NK-92 (cell line): ENCODE data around the gene APOH.
"Not testable (repeated sequence)": the region's sequence is repeated elsewhere in the genome, so short reads cannot be mapped to it uniquely, and the experiment has no call there.

Experiments
- DNase-seq: peaks from one replicate; lab custom pipeline; 2025; ENCODE audit not compliant: unreplicated experiment; lab: John Stamatoyannopoulos, UW

APOH gene

DNA sequence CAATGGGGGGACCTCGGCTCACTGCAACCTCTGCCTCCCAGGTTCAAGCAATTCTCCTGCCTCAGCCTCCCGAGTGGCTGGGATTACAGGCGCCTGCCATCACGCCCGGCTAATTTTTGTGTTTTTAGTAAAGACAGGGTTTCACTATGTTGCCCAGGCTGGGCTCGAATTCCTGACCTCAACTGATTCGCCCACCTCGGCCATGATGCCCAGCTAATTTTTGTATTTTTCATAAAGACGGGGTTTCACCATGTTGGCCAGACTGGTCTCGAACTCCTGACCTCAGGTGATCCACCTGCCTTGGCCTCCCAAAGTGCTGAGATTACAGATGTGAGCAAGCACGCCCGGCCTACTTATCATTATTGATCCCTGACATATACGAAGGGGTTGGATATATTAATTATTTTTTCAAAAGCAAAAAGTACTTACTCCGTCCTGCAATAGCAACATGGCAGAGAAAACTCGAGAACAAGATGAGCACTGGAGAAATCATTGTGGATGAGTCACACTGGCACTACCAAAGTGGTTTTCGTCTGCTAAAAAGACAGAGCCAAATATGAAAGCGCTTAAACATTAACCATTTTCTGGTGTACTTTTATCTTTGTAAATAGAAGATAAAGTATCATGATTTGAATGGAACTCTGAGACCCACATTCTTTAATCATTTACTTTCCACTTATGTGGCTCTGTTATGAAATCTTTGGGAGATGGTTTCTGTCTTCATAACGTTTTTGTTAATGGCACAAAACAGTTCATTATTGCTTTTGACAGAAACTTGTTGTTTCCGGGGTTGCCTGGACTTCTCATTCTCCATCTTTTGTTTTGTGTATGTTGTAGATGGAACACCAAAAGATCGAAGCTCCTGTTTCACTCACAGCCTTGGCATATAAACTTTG, at the start of gene APOH:
TSS of gene APOH (minus strand) at position 529 of the 896 bp plus-strand sequence. CDS start at position 493, 36 bp downstream.
- no peak for DNase-seq

DNA sequence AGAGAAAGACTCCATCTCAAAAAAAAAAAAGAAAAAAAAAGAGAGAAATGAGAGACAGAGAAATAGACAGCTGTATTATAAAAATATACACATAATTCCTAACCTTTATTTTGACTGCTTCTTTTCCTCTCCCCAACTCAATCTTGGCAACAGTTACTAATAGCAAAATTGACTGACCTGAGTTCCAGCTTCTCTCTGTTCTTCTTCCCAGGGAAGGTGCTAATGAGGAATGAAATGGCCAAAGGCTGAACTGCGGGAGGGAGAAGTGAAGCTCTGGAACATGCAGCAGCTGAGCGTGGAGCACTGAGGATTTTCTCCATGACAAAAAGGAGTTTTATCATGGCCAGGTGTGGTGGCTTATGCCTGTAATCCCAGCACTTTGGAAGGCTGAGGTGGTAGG, 48.0 kb upstream of the APOH start:
- no peak for DNase-seq

- no peak for DNase-seq
These were observed 47.2 kb upstream of the APOH start for GRCh38 chr17:66276328-66276937.

GRCh38 chr17:66275651-66276050, 46.4 kb upstream of the APOH start:
- DNase-seq = no peak

DNA sequence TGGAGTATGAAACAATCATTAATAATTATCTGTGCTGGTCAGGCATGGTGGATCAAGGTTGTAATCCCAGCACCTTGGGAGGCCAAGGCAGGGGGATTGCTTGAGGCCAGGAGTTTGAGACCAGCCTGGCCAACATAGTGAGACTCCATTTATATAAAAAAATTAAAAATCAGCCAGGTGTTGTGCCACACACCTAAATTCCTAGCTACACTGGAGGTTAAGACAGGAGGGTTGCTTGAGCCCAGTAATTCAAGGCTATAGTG, 44.3 kb upstream of the APOH start:
- DNase-seq = no peak

GRCh38 chr17:66272811-66273585, 43.8 kb upstream of the APOH start:
- DNase-seq = no peak

GRCh38 chr17:66271512-66271911, 42.3 kb upstream of the APOH start:
- no peak for DNase-seq

DNA sequence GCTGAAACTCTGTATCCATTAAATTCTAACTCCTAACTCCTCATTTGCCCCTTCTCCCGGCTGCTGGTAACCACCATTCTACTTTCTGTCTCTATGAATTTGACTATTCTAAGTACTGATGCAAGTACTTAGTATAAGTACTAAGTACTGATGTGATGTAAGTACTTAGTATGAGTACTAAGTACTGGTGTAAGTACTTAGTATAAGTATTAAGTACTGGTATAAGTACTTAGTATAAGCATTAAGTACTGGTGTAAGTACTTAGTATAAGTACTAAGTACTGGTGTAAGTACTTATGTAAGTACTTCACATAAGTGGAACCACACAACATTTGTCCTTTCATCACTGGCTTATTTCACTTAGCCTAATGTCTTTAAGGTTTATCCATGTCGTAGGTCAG, 40.9 kb upstream of the APOH start:
- DNase-seq = no peak

DNA sequence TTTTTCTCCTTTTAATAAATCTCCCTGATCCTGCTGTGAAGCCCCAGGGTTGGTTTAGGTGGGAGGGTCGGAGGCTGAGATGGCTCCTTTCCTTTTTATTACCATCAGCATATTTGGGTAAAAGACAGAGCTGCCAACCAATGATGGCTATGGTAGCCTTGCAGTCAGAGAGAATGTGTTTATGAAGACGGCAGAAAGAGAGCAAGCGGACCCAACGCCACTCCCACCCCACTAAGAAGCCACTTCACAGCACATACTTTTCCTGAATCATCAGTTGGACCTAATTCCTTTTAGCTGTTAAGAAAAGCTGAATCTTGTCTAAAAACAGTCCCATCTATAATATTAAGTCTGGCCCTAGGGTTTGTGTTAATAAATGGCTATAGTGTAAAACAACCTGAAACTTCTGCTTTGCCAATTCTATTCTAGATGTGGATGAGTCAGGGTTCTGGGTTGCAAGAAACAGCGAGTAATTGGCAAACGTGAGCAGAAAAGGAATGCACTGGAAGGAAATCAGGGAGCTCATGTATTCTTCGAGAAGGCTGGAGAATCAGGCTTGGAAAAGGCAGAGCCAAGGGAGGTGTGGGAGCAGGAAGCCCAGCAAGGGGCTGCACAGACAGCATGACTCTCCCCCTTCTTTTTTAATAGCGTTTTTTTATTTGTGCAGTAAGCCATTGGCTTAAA, 39.2 kb upstream of the APOH start:
- no peak for DNase-seq

GRCh38 chr17:66264696-66265095, 35.5 kb upstream of the APOH start:
- no peak for DNase-seq

- DNase-seq = no peak
These were observed 33.6 kb upstream of the APOH start for GRCh38 chr17:66262767-66263166.

- no peak for DNase-seq
These were observed 31.5 kb upstream of the APOH start for GRCh38 chr17:66260688-66261087.

DNA sequence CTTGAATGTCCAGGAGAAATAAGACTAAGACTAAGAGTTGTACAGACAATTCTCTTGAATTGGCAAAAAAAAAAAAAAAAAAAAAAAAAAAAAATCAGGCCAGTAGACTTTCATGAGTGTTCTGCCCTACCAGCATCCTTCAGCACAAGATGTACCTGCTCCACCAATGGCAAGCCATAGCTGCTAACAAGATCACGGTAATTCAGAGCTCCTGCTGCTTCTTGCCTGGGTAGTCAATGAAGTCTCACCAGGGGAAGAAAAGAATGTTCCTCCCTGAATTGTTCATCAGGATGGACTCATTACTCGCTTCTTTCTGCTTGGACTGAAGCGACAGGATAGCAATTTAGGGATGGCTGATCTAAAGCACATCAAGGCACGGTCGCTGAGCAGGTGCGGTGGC, 31.1 kb upstream of the APOH start:
- DNase-seq = no peak

DNA sequence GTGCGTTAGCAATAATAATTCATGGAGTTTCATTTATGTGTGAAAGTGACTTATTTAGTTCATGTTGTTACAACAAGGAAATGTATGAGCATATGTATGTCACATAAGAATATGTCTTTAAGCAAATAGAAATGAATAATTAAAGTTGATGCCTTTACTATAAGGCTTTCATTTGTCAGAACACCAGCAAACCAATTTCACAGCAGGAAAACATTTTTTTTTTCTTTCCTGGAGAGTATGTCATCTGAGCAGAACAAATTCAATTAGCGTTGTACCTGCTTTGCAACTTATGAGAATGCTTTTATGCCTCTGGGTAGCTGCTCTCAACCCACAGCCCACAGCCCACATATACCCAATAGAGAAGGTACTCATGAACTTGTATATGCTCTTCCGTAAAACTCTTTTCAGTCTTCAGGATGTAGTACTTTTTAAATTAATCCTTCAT, 26.3 kb upstream of the APOH start:
- no peak for DNase-seq

DNA sequence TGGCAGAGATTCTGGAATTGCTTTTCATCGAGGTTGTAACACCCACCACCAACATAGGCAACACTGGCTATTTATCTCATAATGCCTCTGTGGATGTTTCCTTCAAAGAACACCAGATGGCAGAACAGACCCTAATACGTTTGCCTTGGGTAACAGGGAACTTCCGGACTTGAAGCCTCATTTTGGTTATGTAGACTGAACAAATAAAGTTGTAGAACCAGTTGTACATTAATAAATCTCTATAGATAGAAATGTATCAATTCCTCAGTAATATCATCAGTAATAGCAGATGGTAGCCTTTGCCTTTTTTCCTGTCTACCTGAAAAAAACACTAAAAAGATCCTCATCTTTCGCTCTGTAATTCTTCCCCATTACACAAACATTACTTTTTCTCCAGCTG, 25.9 kb upstream of the APOH start:
- DNase-seq = no peak

DNA sequence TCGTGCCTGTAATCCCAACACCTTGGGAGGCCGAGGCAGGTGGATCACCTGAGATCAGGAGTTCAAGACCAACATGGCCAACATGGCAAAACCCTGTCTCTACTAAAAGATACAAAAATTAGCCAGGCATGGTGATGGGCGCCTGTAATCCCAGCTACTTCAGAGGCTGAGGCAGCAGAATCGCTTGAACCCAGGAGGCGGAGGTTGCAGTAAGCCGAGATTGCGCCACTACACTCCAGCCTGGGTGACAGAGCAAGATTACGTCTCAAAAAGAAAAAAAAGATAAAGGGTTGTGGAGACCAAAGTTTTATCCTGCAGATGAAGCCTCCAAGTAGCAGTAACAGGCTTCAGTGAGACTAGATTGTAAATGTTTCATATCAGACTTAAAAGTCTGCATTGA, 24.2 kb upstream of the APOH start:
- not testable (repeated sequence) for DNase-seq

GRCh38 chr17:66250686-66251085, 21.5 kb upstream of the APOH start:
- no peak for DNase-seq

GRCh38 chr17:66248285-66248684, 19.1 kb upstream of the APOH start:
- DNase-seq = no peak

- no peak for DNase-seq
These were observed 12.6 kb upstream of the APOH start for GRCh38 chr17:66241839-66242238.

DNA sequence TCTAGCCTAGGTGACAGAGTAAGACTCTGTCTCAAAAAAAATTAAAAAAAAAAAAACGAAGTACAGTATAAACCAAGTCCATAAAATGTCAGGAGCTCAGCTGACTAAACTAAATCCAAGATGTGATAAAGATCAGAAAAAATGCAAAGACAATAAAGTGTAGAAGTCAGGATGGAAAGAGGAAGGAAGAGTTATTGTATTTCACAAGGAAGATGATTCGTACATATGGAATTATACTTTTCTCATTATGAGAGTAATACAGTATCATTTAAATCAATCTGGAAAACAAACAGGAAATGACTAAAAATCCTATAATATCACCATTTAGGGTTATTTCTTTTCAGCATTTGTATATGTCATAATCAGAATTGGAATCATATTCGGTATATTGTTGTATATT, 11.4 kb upstream of the APOH start:
- DNase-seq = no peak

DNA sequence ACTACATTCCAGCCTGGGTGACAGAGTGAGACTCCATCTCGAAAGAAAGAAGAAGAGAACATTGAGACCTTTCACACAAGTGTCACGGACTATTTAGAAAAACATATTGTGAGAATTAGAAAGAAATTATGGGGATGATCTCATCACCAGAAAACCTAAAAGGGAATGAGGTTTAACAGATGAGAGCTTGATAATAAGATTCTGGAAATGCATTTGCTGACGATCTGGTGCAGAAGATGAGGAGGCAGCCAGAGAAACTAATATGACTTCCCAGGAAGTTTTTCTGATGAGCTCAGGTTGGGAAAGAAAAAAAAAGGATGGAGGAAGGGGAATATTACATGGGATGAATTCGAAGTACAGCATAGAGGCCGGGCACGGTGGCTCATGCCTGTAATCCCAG, 10.8 kb upstream of the APOH start:
- no peak for DNase-seq
